ENCODE results near the gene TSC2. TPM values are rescaled to one million over a fixed set of nuclear protein-coding genes. Genes with fewer than 3 reads are reported as not detected.

The TSC2 gene
- total and polyA plus RNA-seq, 2 donors (not counting 3 experiments of a cell fraction or from before 2014, with no cell fraction given), result 87.9 to 144 TPM

DNA sequence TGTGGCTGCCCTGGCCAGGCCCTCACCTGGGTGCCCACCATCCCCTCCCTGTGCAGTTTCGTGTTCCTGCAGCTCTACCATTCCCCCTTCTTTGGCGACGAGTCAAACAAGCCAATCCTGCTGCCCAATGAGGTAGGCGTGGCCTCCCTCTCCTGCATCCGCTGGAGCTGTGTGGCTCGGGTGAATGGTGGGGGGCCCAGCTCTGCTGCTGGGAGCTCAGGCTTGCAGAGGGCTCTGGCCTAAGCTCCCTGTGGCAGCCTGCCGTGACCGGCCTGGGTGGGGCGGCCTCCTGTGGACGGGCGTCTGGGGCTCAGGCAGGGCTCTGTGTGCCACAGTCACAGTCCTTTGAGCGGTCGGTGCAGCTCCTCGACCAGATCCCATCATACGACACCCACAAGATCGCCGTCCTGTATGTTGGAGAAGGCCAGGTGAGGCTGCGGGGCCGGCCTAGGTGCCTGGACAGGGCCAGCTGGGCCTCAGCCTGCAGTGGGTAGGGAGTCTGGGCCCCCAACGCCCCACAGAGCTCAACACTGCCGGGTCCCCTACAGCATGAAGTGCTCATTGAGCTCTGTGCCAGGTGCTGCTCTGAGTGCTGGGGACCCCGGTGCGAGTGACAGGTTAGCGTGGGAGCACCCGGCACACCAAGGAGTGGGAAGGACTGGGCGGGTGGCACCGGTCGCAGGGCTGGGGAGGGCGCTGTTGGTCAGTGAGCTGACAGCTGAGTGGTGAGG lies 37.3 kb downstream of the TSC2 start:
- dilution Hi-C loops (cut with MboI; ENCODE audit: extremely low pct_ligation_motif_present, low sequenced_read_pairs), result no loop called here
- no peak overlapping the region for H3K27ac ChIP-seq (ENCODE audit: insufficient read depth, low read depth, low read length)
- no peaks in the 10 kb centered on the region for H3K9me3 ChIP-seq (replicated peaks; ENCODE audit: control insufficient read depth, insufficient read depth, low read length)
- DNase-seq (ENCODE audit: low read depth, low spot score) (no peak), FAIRE-seq (no peak)
- no TSS peak for BruUV-seq (replicated peaks)
- no peaks in the 10 kb centered on the region for H3K9me1 ChIP-seq (replicated peaks; ENCODE audit: control insufficient read depth, extremely low read depth, insufficient read depth, low read length)
- intact Hi-C loops (cut with micrococcal nuclease), result no loop called here
- no peaks in the 10 kb centered on the region for H3K4me1 ChIP-seq (ENCODE audit: control insufficient read depth, extremely low read depth, insufficient read depth, low read length)
- H3K79me2 ChIP-seq (ENCODE audit: control insufficient read depth, insufficient read depth, low read length), result no peaks in the 10 kb centered on the region
- no peak for TF ChIP-seq GATA2 (IDR thresholded peaks at IDR 0.05; ENCODE audit: insufficient read depth, insufficient read length, low read depth, low read length)
- TF ChIP-seq POLR2AphosphoS5 (IDR thresholded peaks at IDR 0.05; ENCODE audit: insufficient read depth, low read depth, low read length), result no peak
- no peak for TF ChIP-seq EZH2 (IDR thresholded peaks at IDR 0.05; ENCODE audit: borderline replicate concordance, low read depth, low read length, severe bottlenecking)
- TF ChIP-seq MAX (IDR thresholded peaks at IDR 0.05; ENCODE audit: insufficient read depth, insufficient read length), result no peak
- no peak for TF ChIP-seq JUN (IDR thresholded peaks at IDR 0.05; ENCODE audit: borderline replicate concordance, insufficient read depth, insufficient read length, low read depth)
- no peak for TF ChIP-seq POLR2A (IDR thresholded peaks at IDR 0.05; ENCODE audit: low read depth, low read length)
- no peak for TF ChIP-seq FOS (IDR thresholded peaks at IDR 0.05; ENCODE audit: borderline replicate concordance, insufficient read depth, low read length)
- no peak for TF ChIP-seq MYC (IDR thresholded peaks at IDR 0.05; ENCODE audit: low read depth, low read length)
- TF ChIP-seq, protein P1, sequence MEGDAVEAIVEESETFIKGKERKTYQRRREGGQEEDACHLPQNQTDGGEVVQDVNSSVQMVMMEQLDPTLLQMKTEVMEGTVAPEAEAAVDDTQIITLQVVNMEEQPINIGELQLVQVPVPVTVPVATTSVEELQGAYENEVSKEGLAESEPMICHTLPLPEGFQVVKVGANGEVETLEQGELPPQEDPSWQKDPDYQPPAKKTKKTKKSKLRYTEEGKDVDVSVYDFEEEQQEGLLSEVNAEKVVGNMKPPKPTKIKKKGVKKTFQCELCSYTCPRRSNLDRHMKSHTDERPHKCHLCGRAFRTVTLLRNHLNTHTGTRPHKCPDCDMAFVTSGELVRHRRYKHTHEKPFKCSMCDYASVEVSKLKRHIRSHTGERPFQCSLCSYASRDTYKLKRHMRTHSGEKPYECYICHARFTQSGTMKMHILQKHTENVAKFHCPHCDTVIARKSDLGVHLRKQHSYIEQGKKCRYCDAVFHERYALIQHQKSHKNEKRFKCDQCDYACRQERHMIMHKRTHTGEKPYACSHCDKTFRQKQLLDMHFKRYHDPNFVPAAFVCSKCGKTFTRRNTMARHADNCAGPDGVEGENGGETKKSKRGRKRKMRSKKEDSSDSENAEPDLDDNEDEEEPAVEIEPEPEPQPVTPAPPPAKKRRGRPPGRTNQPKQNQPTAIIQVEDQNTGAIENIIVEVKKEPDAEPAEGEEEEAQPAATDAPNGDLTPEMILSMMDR (IDR thresholded peaks at IDR 0.05; ENCODE audit: extremely low read depth in 1 of 2, insufficient read depth in 1 of 2, low read depth in 1 of 2, low read length in 2 of 2), result no peak
- H3K27me3 ChIP-seq (ENCODE audit: control insufficient read depth in 2 of 2, insufficient read depth in 2 of 2, low read length in 2 of 2), result no peaks in the 10 kb centered on the region
- POLR2A ChIA-PET, result no interaction called here
- H3K4me2 ChIP-seq (ENCODE audit: insufficient read depth, low read length), result no peak overlapping the region
- CTCF ChIA-PET, result interaction anchor here (0.8 to 2.5 kb wide), 7 partner anchors 9 to 62 kb away, joined by 3 to 8 read pairs (median 3); partner anchors contain the start of genes NTHL1 and TSC2
- H2AFZ ChIP-seq (ENCODE audit: low read depth, low read length), result no peak overlapping the region
- no peak overlapping the region for H3K4me3 ChIP-seq (replicated peaks in 1 of 3; ENCODE audit: insufficient read depth in 1 of 3, low read depth in 1 of 3, low read length in 3 of 3)
- no peak overlapping the region for H3K9ac ChIP-seq (replicated peaks; ENCODE audit: extremely low read depth, insufficient read depth, low read length)
- peaks cover 0 to 59% of the 10 kb centered on the region in 2 experiments for H3K36me3 ChIP-seq (ENCODE audit: control insufficient read depth in 2 of 2, extremely low read depth in 1 of 2, insufficient read depth in 2 of 2, low read length in 2 of 2)
- H4K20me1 ChIP-seq (replicated peaks; ENCODE audit: control insufficient read depth, extremely low read depth, insufficient read depth, low read length), result no peaks in the 10 kb centered on the region

All from endothelial cell of umbilical vein (primary cell).